Uterus (tissue), 4 donors: Measurements from ENCODE around the gene RRP9. TPM values are rescaled to one million over a fixed set of nuclear protein-coding genes. Genes with fewer than 3 reads are reported as not detected.

Source experiments
- DNase-seq, 2 donors: peaks; one replicate each; pipeline ENCODE4 v3.0.0-alpha.2; 2019 to 2020
- H3K27ac ChIP-seq, 2 donors: fragments of 200-600 bp; sonication (generic); 1 replicate in 1 of 2; 2 replicates in 1 of 2; pipeline ENCODE4 v1.5.1; 2016 to 2018
- H3K27me3 ChIP-seq, 2 donors: fragments of 200-600 bp; sonication (generic); one replicate each; pipeline ENCODE4 v1.5.1; 2018 to 2019; ENCODE audit warnings: control low read depth in 1 of 2
- H3K36me3 ChIP-seq, 2 donors: fragments of 200-600 bp; sonication (generic); one replicate each; pipeline ENCODE4 v1.5.1; 2019; ENCODE audit warnings: control low read depth in 1 of 2
- H3K4me1 ChIP-seq, 2 donors: fragments of 200-600 bp; sonication (generic); one replicate each; pipeline ENCODE4 v1.5.1; 2018 to 2019; ENCODE audit warnings: control low read depth in 1 of 2
- H3K4me3 ChIP-seq, 2 donors: fragments of 200-600 bp; sonication (generic); 1 replicate in 1 of 2; 2 replicates in 1 of 2; pipeline ENCODE4 v1.5.1; 2018 to 2019; ENCODE audit warnings: mild to moderate bottlenecking in 1 of 2
- H3K9me3 ChIP-seq, 2 donors: fragments of 200-600 bp; sonication (generic); one replicate each; pipeline ENCODE4 v1.5.1; 2019; ENCODE audit warnings: control low read depth in 1 of 2
- CTCF ChIP-seq, 4 experiments: fragments of 200-600 bp in 2 of 4; fragments of 450-650 bp in 2 of 4; sonication (generic) in 2 of 4; IDR thresholded peaks; one replicate each; pipeline ENCODE4 v1.5.1; 2016 to 2019; ENCODE audit warnings: antibody characterized with exemption in 4 of 4, mild to moderate bottlenecking in 2 of 4, moderate library complexity in 1 of 4
- POLR2A ChIP-seq, 2 donors: fragments of 450-650 bp; IDR thresholded peaks; one replicate each; pipeline ENCODE4 v1.6.1; 2016; ENCODE audit warnings: antibody characterized with exemption in 2 of 2, mild to moderate bottlenecking in 1 of 2, moderate library complexity in 1 of 2
- intact Hi-C: fragments of 100-400 bp; cut with DNase I; formaldehyde crosslinking; loops from one replicate; pipeline ENCODE4 v1.15.1; 2023; ENCODE audit warnings: low total_unique reads
- total RNA-seq, 4 donors: library from RNA; depleted of rRNA in 3 of 4; stranded (reverse); fragments of >200 nt in 3 of 4; gene quantifications; one replicate each; pipeline versions ENCODE4 v1.1.0 to v1.2.4, GENCODE V29; 2014 to 2023
- donor health status: DM: yes; HTN: yes; CAD: no.

The RRP9 gene
- total RNA-seq, 4 donors from 2014 or later = 4.4 to 20.5 (median 11.6) TPM

GRCh38 chr3:51968883-51969678 lies 27.4 kb upstream of the RRP9 start:
- DNase-seq = no peak
- no peak overlapping the region for H3K4me3 ChIP-seq
- H3K9me3 ChIP-seq = no peaks in the 10 kb centered on the region
- no peaks in the 10 kb centered on the region for H3K36me3 ChIP-seq
- H3K4me1 ChIP-seq = peaks cover 0 to 16% of the 10 kb centered on the region in 2 donors
- no peak overlapping the region for H3K27ac ChIP-seq
- TF ChIP-seq CTCF (IDR thresholded peaks at IDR 0.05) = no peak
- no peak for TF ChIP-seq POLR2A (IDR thresholded peaks at IDR 0.05)
- no peaks in the 10 kb centered on the region for H3K27me3 ChIP-seq
- intact Hi-C loops = no loop called here

- intact Hi-C loops = no loop called here
- peak in 1 of 2 donors; percentile 48 for DNase-seq
- TF ChIP-seq CTCF (IDR thresholded peaks at IDR 0.05) (no peak), POLR2A (IDR thresholded peaks at IDR 0.05) (no peak)
Measured at GRCh38 chr3:51968170-51968775, 26.6 kb upstream of the RRP9 start.

GRCh38 chr3:51967384-51968169 lies 25.9 kb upstream of the RRP9 start, which contains the start of gene PCBP4:
TSS of gene PCBP4 (minus strand) at chr3:51967454. CDS start at chr3:51961240, 6,214 bp downstream.
- peak; percentile 74 to 76 for DNase-seq

More at GRCh38 chr3:51968170-51968775, 26.6 kb upstream of the RRP9 start:
- H3K36me3 ChIP-seq = no peaks in the 10 kb centered on the region
- H3K4me3 ChIP-seq = peak overlapping the region; percentile 46 to 80
- no peaks in the 10 kb centered on the region for H3K9me3 ChIP-seq
- no peaks in the 10 kb centered on the region for H3K27me3 ChIP-seq
- peak overlapping the region; percentile 89 to 94 for H3K27ac ChIP-seq
- H3K4me1 ChIP-seq = peaks cover 0 to 15% of the 10 kb centered on the region in 2 donors

GRCh38 chr3:51966922-51967383 lies 25.2 kb upstream of the RRP9 start:
- no peaks in the 10 kb centered on the region for H3K9me3 ChIP-seq
- H3K27me3 ChIP-seq = no peaks in the 10 kb centered on the region
- H3K4me3 ChIP-seq = peak overlapping the region; percentile 46 to 80
- H3K27ac ChIP-seq = peak overlapping the region; percentile 89 to 94
- no peak for DNase-seq
- peaks cover 0 to 15% of the 10 kb centered on the region in 2 donors for H3K4me1 ChIP-seq
- intact Hi-C loops = no loop called here
- no peak for TF ChIP-seq CTCF (IDR thresholded peaks at IDR 0.05)
- no peak for TF ChIP-seq POLR2A (IDR thresholded peaks at IDR 0.05)
- H3K36me3 ChIP-seq = no peaks in the 10 kb centered on the region

More at GRCh38 chr3:51967384-51968169, 25.9 kb upstream of the RRP9 start, which contains the start of gene PCBP4:
- Histone ChIP-seq H3K27me3 (no peaks in the 10 kb centered on the region), H3K4me1 (peaks cover 0 to 15% of the 10 kb centered on the region in 2 donors), H3K4me3 (peak within 1 kb of the TSS; percentile 46 to 80), H3K27ac (peak within 1 kb of the TSS; percentile 89 to 94), H3K9me3 (no peaks in the 10 kb centered on the region), H3K36me3 (no peaks in the 10 kb centered on the region)
- intact Hi-C loops = no loop called here
- peak; percentile 30 to 92 for TF ChIP-seq POLR2A (IDR thresholded peaks at IDR 0.05)
- TF ChIP-seq CTCF (IDR thresholded peaks at IDR 0.05) = no peak
